Fibroblast of villous mesenchyme (primary cell): ENCODE measurements around the gene PTPRM. TPM values are rescaled to one million over a fixed set of nuclear protein-coding genes. Genes with fewer than 3 reads are reported as not detected.

Experiments used
- DNase-seq: peaks from one replicate; pipeline ENCODE4 v3.0.0-alpha.2; 2010; ENCODE audit warnings: low read depth
- H3K4me3 ChIP-seq: 2 replicates; pipeline ENCODE4 v1.5.1; 2011; ENCODE audit warnings: low read depth, mild to moderate bottlenecking, low read length
- total RNA-seq: library from RNA; depleted of rRNA; stranded (reverse); fragments of >200 nt; gene quantifications from 2 replicates; pipeline ENCODE4 v1.2.3, GENCODE V29; 2012
- TF ChIP-seq, protein P1 (sequence below): IDR thresholded peaks from 2 replicates; pipeline ENCODE4 v1.5.1; 2012; ENCODE audit warnings: low read depth, mild to moderate bottlenecking, low read length; ENCODE audit not compliant: insufficient read depth

The PTPRM gene
- total RNA-seq, 1 donor = 56.1 TPM

DNA sequence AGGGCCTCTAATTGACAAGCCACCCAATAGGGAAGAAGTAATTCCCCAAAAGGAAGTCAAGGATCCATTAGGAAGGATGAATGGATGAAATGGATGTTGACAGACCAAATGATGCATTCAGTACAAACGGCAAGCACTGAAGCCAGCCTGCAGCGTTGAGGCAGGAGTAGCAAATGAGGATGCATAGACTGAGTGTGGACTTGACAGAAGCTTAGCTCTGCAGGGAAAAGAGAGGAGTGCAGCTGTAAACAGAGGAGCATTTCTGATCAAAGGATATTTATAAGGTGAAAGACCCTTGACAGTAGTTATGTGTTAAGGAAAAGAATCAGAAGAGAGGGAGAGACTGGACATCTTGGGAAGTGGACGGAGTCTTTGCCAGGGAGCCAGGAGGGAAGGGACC, 788.9 kb downstream of the PTPRM start:
- TF ChIP-seq, protein P1, sequence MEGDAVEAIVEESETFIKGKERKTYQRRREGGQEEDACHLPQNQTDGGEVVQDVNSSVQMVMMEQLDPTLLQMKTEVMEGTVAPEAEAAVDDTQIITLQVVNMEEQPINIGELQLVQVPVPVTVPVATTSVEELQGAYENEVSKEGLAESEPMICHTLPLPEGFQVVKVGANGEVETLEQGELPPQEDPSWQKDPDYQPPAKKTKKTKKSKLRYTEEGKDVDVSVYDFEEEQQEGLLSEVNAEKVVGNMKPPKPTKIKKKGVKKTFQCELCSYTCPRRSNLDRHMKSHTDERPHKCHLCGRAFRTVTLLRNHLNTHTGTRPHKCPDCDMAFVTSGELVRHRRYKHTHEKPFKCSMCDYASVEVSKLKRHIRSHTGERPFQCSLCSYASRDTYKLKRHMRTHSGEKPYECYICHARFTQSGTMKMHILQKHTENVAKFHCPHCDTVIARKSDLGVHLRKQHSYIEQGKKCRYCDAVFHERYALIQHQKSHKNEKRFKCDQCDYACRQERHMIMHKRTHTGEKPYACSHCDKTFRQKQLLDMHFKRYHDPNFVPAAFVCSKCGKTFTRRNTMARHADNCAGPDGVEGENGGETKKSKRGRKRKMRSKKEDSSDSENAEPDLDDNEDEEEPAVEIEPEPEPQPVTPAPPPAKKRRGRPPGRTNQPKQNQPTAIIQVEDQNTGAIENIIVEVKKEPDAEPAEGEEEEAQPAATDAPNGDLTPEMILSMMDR = no peak

DNA sequence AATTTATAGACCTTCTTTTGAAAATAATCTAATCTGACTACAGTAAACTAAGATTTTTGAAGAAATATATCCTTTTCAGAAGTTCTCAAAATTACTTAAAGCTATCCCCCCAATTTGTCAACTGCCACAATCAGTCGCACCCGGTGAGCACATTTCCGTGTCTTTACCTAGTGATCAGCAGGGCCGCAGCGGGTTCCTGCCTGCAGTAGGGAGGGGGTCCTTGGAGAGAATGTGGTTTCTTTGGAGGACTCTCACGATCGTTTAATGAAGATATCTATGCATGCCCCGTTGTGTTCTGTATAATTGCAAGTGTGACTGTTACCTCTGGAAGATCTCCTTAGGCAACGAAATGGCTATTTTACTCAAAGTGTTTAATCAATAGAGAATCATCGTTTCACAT, 790.2 kb downstream of the PTPRM start:
- TF ChIP-seq, protein P1 = no peak
- no peak overlapping the region for H3K4me3 ChIP-seq
- no peak for DNase-seq

More for the DNA sequence above, 788.9 kb downstream of the PTPRM start:
- DNase-seq = no peak
- no peak overlapping the region for H3K4me3 ChIP-seq

DNA sequence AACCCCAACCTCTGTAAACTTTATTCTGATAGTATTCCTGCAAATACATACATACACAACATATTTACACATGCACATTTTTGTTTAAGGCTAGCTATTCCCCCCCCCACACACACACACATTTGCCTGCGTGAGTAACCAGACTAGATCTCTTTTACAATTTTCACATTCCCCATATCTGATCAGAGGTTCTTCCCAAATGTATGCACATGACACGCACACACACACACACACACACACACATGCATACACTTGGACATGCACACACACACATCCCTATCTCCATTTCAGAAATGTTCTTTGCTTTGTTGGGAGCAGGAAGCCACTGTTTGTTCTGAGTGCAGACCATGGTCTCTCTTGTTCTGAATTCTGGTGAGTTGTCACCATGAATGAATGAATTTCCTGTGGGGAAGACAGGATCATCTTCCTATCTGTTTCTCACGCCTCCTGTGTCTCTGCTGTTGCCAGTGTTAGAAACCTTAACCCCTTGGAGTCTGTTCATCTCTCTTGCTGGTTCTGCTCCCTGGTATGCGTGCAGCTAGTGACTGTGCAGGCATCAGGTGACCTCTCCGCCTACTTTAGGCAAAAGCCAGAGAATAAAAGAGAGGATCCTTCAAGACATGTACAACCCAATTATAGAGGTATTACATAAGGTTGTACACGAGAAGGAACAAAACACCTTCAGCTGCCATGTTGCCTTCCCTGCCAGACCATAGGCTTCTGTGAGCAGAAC, 791.1 kb downstream of the PTPRM start:
- no peak overlapping the region for H3K4me3 ChIP-seq
- no peak for DNase-seq
- TF ChIP-seq, protein P1 = no peak

DNA sequence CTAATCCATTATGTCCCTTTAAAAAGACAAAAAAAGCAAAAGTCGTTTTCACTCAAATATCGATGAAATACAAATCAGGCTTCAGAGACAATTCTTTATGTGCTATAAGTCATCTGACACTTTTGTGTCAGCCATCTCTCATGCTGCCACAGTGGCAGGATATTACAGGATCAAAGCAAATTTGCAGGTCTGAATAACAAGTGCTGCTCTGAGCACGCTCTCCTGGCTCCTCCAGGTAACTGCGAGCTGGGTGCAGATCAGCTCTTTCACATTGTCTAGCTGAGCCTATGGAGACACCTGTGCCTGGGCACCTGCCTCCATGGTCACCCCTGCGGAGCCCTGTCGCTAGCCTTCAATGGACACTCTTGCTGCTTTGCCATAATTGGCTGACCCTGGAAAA, 792.0 kb downstream of the PTPRM start:
- no peak for DNase-seq

DNA sequence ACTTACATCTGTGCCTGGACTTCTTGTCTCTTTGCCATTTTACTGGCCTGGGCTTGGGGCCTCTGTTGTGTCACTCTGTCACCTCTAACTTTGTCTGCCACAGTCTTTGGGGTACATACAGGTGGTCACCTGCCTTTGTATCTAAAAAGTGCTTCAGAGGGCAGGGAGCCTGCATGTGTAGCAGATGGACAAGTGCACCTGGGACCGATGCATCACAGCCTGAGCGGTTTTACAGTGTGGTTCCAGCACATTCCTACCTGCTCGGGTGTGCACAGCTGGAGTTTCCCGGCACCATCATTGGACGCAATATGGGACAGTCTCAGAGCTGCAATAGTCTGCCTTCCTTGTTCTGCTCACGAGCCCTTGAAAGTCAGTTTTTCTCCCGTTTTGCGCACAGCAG, 792.4 kb downstream of the PTPRM start:
- TF ChIP-seq, protein P1 = no peak
- DNase-seq = no peak
- no peak overlapping the region for H3K4me3 ChIP-seq

More for the DNA sequence above, 792.0 kb downstream of the PTPRM start:
- TF ChIP-seq, protein P1 = no peak
- no peak overlapping the region for H3K4me3 ChIP-seq

DNA sequence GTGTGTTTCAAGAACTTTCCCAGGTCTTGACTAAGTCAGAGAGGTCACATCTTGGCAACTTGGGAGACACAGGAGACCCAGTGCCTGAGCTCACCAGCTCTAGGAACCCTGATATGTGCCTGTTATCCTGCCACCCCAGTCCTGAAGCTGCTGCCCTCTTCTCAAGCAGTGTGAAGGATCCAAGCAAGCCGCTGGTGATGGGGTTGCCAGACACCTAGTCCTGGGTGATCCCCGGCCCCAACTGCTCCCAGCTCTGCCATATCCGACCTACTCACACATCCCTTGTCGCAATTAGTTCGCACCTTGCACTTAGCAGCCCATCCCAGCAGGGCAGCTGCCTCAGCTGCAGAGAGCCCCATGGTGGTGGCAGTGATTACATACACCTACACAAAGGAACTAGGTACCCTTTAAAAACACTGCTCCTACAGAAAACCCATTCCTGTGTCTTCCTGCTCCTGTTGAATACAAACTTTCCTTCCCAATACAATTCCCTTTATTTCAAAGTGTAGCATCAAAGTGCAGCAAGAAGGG, 794.9 kb downstream of the PTPRM start:
- no peak overlapping the region for H3K4me3 ChIP-seq
- TF ChIP-seq, protein P1 = no peak
- DNase-seq = no peak
